Suprapubic skin (tissue), 4 donors: ENCODE measurements around the gene PNLIPRP2. TPM values are rescaled to one million over a fixed set of nuclear protein-coding genes. Genes with fewer than 3 reads are reported as not detected.

ENCODE experiments used
- DNase-seq, 2 donors: peaks; one replicate each; pipeline ENCODE4 v3.0.0-alpha.2; 2019; ENCODE audit warnings: low spot score in 2 of 2
- H3K27ac ChIP-seq: fragments of 200-600 bp; sonication (generic); one replicate; pipeline ENCODE4 v1.5.1; 2019
- H3K27me3 ChIP-seq: fragments of 200-600 bp; sonication (generic); one replicate; pipeline ENCODE4 v1.5.1; 2019
- H3K36me3 ChIP-seq: fragments of 200-600 bp; sonication (generic); one replicate; pipeline ENCODE4 v1.5.1; 2019
- H3K4me1 ChIP-seq: fragments of 200-600 bp; sonication (generic); one replicate; pipeline ENCODE4 v1.5.1; 2019
- H3K4me3 ChIP-seq: fragments of 200-600 bp; sonication (generic); one replicate; pipeline ENCODE4 v1.5.1; 2019; ENCODE audit warnings: mild to moderate bottlenecking
- H3K9me3 ChIP-seq: fragments of 200-600 bp; sonication (generic); one replicate; pipeline ENCODE4 v1.5.1; 2019
- CTCF ChIP-seq, 2 donors: fragments of 200-600 bp in 1 of 2; fragments of 450-650 bp in 1 of 2; sonication (generic) in 1 of 2; IDR thresholded peaks; one replicate each; pipeline ENCODE4 v1.5.1; 2016 to 2019; ENCODE audit warnings: antibody characterized with exemption in 2 of 2, mild to moderate bottlenecking in 1 of 2, moderate library complexity in 1 of 2
- EP300 ChIP-seq: sonication (generic); formaldehyde crosslinking; IDR thresholded peaks from one replicate; pipeline ENCODE4 v1.6.1; 2017; ENCODE audit warnings: antibody characterized with exemption
- POLR2A ChIP-seq, 2 donors: fragments of 450-650 bp; IDR thresholded peaks; one replicate each; pipeline ENCODE4 v1.6.1; 2017; ENCODE audit warnings: antibody characterized with exemption in 2 of 2, mild to moderate bottlenecking in 2 of 2, moderate library complexity in 2 of 2
- POLR2AphosphoS5 ChIP-seq, 3 donors: sonication (generic); formaldehyde crosslinking; IDR thresholded peaks; one replicate each; pipeline ENCODE4 v1.6.1; 2017; ENCODE audit warnings: antibody characterized with exemption in 3 of 3
- WGBS: methylation state at CpG from one replicate; pipeline ENCODE4 v1.1.5; 2018; 5-methylcytosine and 5-hydroxymethylcytosine counted together
- total RNA-seq, 4 donors: library from RNA; depleted of rRNA; stranded (reverse); fragments of >200 nt; gene quantifications; one replicate each; pipeline ENCODE4 v1.1.0, GENCODE V29; 2016

The PNLIPRP2 gene
- total RNA-seq, 4 donors from 2014 or later = not detected

- Histone ChIP-seq H3K4me3 (no peak overlapping the region), H3K9me3 (no peaks in the 10 kb centered on the region), H3K4me1 (peaks cover 6% of the 10 kb centered on the region), H3K27me3 (peaks cover 16% of the 10 kb centered on the region), H3K36me3 (no peaks in the 10 kb centered on the region), H3K27ac (no peak overlapping the region)
- no peak for DNase-seq
- TF ChIP-seq EP300 (no peak), CTCF (IDR thresholded peaks at IDR 0.05) (no peak)
- 84% methylated on average over 6 of the region's 6 CpGs for WGBS
These were observed 11.1 kb downstream of the PNLIPRP2 start for GRCh38 chr10:116631871-116632295.

- H3K4me1 ChIP-seq = peaks cover 1% of the 10 kb centered on the region
- H3K4me3 ChIP-seq = no peak overlapping the region
- 88% methylated on average over 17 of the region's 17 CpGs for WGBS
- H3K36me3 ChIP-seq = no peaks in the 10 kb centered on the region
- no peaks in the 10 kb centered on the region for H3K9me3 ChIP-seq
- H3K27me3 ChIP-seq = peaks cover 8% of the 10 kb centered on the region
- H3K27ac ChIP-seq = no peak overlapping the region
- no peak for DNase-seq
- TF ChIP-seq POLR2AphosphoS5 (IDR thresholded peaks at IDR 0.05) = no peak
- no peak for TF ChIP-seq CTCF (IDR thresholded peaks at IDR 0.05)
- no peak for TF ChIP-seq POLR2A (IDR thresholded peaks at IDR 0.05)
These were observed 12.0 kb downstream of the PNLIPRP2 start for GRCh38 chr10:116632596-116633215.

GRCh38 chr10:116633216-116633600 is 12.5 kb downstream of the PNLIPRP2 start:
- Histone ChIP-seq H3K4me3 (no peak overlapping the region), H3K27me3 (peaks cover 4% of the 10 kb centered on the region), H3K9me3 (no peaks in the 10 kb centered on the region), H3K36me3 (no peaks in the 10 kb centered on the region), H3K27ac (no peak overlapping the region), H3K4me1 (no peaks in the 10 kb centered on the region)
- WGBS = 100% methylated on average over 8 of the region's 8 CpGs
- TF ChIP-seq CTCF (IDR thresholded peaks at IDR 0.05) (no peak), POLR2A (IDR thresholded peaks at IDR 0.05) (no peak), EP300 (no peak), POLR2AphosphoS5 (IDR thresholded peaks at IDR 0.05) (no peak)
- no peak for DNase-seq

GRCh38 chr10:116634126-116634975 is 13.6 kb downstream of the PNLIPRP2 start:
- no peak for TF ChIP-seq POLR2AphosphoS5 (IDR thresholded peaks at IDR 0.05)
- no peak for TF ChIP-seq POLR2A (IDR thresholded peaks at IDR 0.05)
- no peak for TF ChIP-seq CTCF (IDR thresholded peaks at IDR 0.05)
- no peak for TF ChIP-seq EP300
- Histone ChIP-seq H3K4me3 (no peak overlapping the region), H3K27ac (no peak overlapping the region), H3K4me1 (no peaks in the 10 kb centered on the region), H3K36me3 (no peaks in the 10 kb centered on the region), H3K9me3 (no peaks in the 10 kb centered on the region), H3K27me3 (peaks cover 4% of the 10 kb centered on the region)
- WGBS = 73% methylated on average over 11 of the region's 11 CpGs
- DNase-seq = no peak

GRCh38 chr10:116636385-116636784 is 15.6 kb downstream of the PNLIPRP2 start:
- no peaks in the 10 kb centered on the region for H3K36me3 ChIP-seq

More at GRCh38 chr10:116636385-116636784, 15.6 kb downstream of the PNLIPRP2 start:
- TF ChIP-seq POLR2AphosphoS5 (IDR thresholded peaks at IDR 0.05) (no peak), CTCF (IDR thresholded peaks at IDR 0.05) (no peak), POLR2A (IDR thresholded peaks at IDR 0.05) (no peak), EP300 (no peak)
- no peak overlapping the region for H3K4me3 ChIP-seq
- H3K4me1 ChIP-seq = no peaks in the 10 kb centered on the region
- H3K27me3 ChIP-seq = peaks cover 4% of the 10 kb centered on the region
- no peaks in the 10 kb centered on the region for H3K9me3 ChIP-seq
- DNase-seq = no peak
- H3K27ac ChIP-seq = no peak overlapping the region
